Hematopoietic multipotent progenitor cell treated with erythropoietin and hydrocortisone succinate and interleukin-3 and kit ligand, for 8 days (in vitro differentiated cells): ENCODE results near the gene TEN1.

Experiments used
- DNase-seq: peaks from one replicate; pipeline ENCODE4 v3.0.0-alpha.2; 2015

TEN1 gene

DNA sequence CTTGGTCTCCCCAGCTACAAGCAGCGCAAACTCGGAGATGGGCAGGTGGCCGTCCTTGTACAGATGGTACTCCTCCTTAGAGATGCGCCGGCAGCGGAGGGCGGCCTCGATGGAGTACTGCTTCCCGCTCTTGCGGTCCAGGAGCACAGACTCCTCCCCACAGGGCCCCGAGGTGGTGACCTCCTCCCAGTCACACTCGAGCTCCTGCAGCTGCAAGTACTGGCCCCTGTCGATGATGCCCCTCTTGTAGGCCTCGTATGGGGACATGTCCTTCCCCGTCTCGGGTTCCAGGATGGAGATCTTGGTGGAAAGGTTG, 28.8 kb downstream of the TEN1 start:
- no peak for DNase-seq

- DNase-seq = no peak
Observed at GRCh38 chr17:76008208-76008607, 29.2 kb downstream of the TEN1 start.

- no peak for DNase-seq
Observed at GRCh38 chr17:76008630-76009425, 29.8 kb downstream of the TEN1 start.

DNA sequence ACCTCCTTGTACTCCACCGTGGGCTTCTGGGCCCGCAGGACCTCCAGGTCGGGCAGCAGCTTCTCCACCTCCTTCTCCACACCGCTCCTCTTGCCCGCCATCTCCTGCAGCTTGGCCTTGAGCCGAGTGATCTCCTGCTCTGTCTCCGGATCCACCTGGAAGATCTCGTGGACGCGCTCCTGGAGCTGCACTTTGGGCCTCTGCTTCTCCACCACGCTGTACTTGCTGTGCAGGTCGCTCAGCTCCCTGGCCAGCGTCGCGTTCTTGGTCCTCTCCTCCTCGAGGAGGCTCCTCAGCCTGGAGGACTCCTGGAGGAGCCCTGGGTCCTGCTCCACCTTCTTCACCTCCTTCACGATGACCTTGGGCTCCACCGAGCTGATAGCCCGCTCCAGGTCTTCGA, 30.4 kb downstream of the TEN1 start:
- DNase-seq = no peak

- no peak for DNase-seq
Observed at GRCh38 chr17:76009969-76010661, 31.1 kb downstream of the TEN1 start.

- DNase-seq = no peak
Observed at GRCh38 chr17:76011951-76012350, 32.9 kb downstream of the TEN1 start.

DNA sequence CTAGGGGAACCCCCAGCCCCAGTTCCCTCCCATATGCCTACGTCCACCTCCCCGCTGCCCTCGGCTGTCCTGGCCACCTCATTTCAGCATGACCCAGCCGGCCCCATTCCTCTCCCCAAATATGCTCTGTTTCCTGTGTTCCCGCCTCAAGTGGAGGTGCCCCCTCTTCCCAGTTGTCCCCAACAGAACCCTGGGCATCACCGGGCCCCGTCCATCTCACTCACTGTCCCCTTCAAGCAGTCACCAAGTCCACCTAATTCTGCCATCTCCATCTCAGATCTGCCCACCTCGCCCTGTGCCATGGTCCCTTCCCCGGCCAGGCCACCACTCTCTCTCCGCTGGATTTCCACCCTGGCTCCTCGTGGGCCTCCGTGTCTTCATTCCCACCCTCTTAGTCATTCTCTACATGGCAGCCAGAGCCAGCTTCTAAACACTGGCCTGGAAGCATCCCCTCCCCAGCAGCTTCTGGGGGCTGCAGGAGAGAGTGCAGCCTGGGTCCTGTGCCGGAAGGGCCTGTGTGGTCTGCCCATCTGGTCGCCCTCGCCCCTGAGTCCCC, 34.4 kb downstream of the TEN1 start:
- no peak for DNase-seq

DNA sequence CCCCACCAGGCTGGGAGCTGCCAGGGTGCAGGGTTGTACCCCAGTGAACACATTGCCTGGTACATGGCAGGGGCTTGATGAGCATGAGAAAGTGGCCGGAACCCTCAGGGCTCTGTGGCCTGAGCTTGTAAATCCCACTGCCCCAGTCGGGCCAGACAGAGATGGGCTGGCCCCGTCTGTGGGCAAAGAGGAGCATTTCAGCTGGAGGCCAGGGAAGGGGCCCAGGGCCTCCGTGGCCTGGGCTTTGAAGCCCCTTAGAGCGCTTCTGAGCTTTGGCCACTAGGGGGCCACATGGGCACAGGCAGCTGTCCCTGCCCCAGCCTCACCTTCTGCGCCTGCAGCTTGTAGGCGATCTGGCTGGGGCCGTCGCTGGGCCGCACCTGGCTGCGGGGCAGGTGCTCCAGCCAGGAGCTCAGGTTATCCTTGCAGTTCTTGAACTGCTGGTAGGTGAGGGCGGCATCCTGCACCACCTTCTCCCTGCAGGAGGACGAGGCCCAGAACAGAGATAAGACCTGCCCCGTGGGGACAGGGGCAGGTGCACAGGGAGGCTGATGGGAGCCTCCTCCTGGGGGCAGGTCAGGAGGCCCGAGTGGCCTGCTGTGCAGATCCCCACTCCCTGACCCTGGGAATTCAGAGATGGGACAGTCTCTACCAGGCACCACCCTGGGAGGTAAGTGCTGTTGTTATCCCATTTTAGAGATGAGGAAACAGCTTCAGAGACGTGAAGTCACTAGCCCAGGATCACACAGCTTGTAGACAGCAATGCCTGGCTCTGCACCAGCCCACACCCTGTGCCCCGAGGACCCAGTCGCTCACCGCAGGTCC, 35.3 kb downstream of the TEN1 start:
- peak; percentile 73 for DNase-seq

- DNase-seq = no peak
Observed at GRCh38 chr17:76014925-76015261, 35.9 kb downstream of the TEN1 start.

DNA sequence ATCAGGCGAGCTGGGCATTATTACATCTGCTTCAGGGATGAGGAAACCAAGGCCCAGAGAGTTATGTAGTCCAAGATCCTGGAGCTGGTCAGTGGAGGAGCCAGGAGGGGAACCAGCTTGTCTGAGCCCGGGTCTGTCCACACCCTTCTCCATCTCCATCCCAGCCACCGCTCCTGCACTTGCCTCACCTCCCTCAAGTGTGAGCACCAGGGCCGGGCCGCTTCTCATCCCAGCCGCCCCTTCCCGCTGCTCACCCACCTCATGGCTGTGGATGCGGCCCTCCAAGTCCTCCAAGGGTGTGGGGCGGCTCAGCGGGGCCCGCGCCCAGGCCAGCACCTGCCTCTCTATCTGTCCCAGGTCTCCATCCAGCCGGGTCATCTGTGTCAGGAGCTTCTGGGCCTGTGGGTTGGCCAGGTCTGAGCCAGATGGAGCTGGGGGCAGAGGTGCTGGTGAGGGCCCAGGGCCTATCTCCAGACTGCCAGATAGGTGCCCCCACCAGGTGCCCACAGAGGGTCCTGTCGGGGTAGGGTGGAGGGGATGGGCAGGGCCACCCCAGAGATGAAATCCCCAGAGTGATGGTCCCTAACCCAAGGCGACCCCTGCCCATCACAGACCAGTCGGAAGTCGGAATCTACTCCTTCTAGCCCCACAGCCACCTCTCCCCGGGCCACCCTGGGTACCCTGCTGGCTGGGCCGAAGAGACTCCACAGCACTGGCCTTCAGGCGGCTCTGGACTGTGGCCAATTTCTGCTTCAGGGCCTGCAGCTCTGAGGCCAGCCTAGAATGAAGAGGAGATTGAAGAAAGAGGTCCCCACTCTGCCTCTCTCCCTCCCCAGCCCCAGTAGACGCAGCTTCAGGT, 38.7 kb downstream of the TEN1 start:
- no peak for DNase-seq

- DNase-seq = no peak
Observed at GRCh38 chr17:76018340-76018680, 39.3 kb downstream of the TEN1 start.

DNA sequence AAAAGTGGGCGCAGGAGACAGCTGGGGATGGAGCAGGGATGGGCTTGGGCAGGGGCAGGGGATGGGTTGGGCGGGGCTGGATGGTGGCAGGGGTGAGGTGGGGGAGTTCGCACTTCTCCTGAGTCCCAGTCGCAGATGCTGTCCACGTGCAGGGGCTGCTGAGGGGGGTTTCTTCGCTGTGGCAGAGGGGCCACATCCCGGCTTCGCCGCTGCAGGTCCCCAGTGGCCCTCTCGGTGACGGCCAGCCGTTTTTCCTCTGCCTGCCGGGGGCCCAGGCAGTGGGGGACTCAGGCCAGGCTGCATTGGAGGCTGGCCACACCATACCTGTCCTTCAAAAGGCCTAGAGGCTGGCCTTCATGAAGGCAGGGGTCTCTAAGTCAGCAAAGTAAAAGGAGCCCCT, 39.8 kb downstream of the TEN1 start:
- DNase-seq = no peak

DNA sequence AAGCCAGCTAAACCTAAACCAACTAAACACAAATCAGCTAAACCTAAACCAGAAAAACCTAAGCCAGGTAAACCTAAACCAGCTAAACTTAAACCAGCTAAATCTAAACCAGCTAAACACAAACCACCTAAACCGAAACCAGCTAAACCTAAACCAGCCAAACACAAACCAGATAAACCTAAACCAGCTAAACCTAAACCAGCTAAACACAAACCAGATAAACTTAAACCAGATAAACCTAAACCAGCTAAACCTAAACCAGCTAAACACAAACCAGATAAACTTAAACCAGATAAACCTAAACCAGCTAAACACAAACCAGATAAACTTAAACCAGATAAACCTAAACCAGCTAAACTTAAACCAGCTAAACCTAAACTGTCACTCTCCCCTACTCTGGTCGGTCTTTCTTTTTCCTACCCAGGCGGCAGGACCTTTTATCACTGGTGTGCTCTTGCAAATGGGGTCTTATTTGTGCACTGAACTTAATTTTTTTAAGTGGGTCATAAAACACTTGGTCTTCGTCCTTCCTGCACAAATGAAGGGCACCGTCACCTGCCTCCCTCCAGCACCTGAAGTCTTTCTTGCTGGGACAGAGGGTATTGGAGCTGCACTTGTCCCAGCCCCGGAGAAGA, 40.9 kb downstream of the TEN1 start:
- DNase-seq = no peak

DNA sequence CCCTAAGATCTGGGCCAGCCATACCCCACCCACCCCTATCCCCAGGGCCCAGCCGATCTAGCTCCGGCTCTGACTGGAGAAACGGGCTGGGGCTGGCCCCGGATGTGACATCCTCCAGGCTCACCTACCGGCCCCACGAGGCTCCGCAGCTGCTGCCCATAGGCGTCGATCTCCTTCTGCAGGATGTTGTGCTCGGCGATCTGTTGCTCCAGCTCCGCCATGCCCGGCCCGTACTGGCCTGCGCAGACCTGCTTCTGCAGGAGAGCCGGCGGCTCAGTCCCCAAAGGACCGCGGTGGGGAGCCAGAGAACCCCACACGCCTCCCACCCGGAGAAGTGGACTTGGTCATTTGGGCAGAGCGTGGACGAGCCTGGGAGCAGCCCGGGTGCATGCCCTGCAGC, 43.2 kb downstream of the TEN1 start:
- no peak for DNase-seq

- no peak for DNase-seq
Observed at GRCh38 chr17:76022973-76023899, 44.2 kb downstream of the TEN1 start.

- DNase-seq = no peak
Observed at GRCh38 chr17:76023900-76024237, 44.8 kb downstream of the TEN1 start.

- DNase-seq = no peak
Observed at GRCh38 chr17:76024353-76024752, 45.3 kb downstream of the TEN1 start.

- DNase-seq = no peak
Observed at GRCh38 chr17:76025294-76025693, 46.3 kb downstream of the TEN1 start.

GRCh38 chr17:76026714-76027158, 47.7 kb downstream of the TEN1 start:
- DNase-seq = no peak

DNA sequence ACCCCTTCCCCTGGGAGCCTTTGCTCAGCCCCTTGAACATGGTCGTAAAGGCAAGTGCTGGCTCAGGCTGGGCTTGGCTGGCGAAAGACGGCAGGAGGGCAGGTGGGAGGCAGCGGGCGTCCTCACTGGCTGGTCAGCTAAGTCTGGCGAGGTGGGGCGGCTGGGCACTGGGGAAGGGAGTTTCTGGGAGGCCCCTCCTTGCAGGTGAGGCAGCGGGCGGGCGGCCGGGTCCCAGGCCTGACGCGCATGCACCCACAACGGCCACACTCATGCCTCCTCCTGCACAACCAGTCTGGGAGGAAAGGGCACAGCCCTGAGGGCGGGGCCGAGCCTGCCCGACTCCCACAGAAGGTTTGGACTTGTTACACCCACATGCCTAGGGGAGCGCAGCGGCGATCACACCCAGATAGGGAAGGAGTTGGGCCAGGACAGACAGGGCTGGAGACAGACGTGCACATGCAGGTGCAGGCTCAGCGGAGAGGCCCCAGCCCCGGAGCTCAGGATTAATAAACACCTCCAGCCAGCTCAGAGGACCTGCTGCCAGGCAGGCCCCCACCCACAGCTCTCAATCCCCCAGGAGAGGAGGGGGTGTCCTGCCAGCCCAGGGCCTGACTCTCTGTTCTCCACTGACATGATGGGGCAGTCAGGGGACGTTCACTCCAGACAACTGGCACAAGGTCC, 48.3 kb downstream of the TEN1 start, which contains the start of gene EVPL:
TSS of gene EVPL (minus strand) at position 148 of the 681 bp plus-strand sequence. CDS start at position 40, 108 bp downstream.
- peak; percentile 86 for DNase-seq
